Neural crest cell (in vitro differentiated cells): Measurements from ENCODE around the gene CDK19. TPM values are rescaled to one million over a fixed set of nuclear protein-coding genes. Genes with fewer than 3 reads are reported as not detected.

Experiments used
- DNase-seq: peaks from one replicate; pipeline ENCODE4 v3.0.0; 2021; ENCODE audit warnings: low read depth, mixed read lengths, low spot score
- H3K27ac Mint-ChIP-seq: one replicate; pipeline ENCODE4 v1.8.0; 2021; ENCODE audit warnings: mild to moderate bottlenecking, mixed read lengths; ENCODE audit not compliant: unreplicated experiment
- H3K27me3 Mint-ChIP-seq: 2 replicates; pipeline ENCODE4 v1.8.0; 2021; ENCODE audit warnings: low read depth, mild to moderate bottlenecking, mixed read lengths
- H3K36me3 Mint-ChIP-seq: 2 replicates; pipeline ENCODE4 v1.8.0; 2021; ENCODE audit warnings: low read depth, mild to moderate bottlenecking, mixed read lengths
- H3K4me1 Mint-ChIP-seq: 2 replicates; pipeline ENCODE4 v1.8.0; 2021; ENCODE audit warnings: mixed read lengths
- H3K4me3 Mint-ChIP-seq: one replicate; pipeline ENCODE4 v1.8.0; 2021; ENCODE audit warnings: mild to moderate bottlenecking, mixed read lengths
- H3K9me3 Mint-ChIP-seq: 2 replicates; pipeline ENCODE4 v1.8.0; 2021; ENCODE audit warnings: mixed read lengths
- CTCF ChIP-seq: fragments of 200-600 bp; sonication (generic); conservative IDR thresholded peaks from 2 replicates; pipeline ENCODE4 v1.5.0; 2021; ENCODE audit warnings: antibody characterized with exemption, mild to moderate bottlenecking
- total RNA-seq: library from RNA; stranded (reverse); gene quantifications from 2 replicates; pipeline ENCODE4 v1.2.1, GENCODE V29; 2021

CDK19 gene
- total RNA-seq, 1 donor from 2014 or later = 24.4 TPM

- Mint-ChIP-seq H3K4me3 (no peak overlapping the region), H3K9me3 (no peaks in the 10 kb centered on the region), H3K27ac (no peak overlapping the region), H3K27me3 (no peaks in the 10 kb centered on the region), H3K4me1 (no peaks in the 10 kb centered on the region), H3K36me3 (no peaks in the 10 kb centered on the region)
- DNase-seq = no peak
- TF ChIP-seq CTCF = no peak
Measured at GRCh38 chr6:110833831-110834230, 18.6 kb upstream of the CDK19 start.

- Mint-ChIP-seq H3K36me3 (no peaks in the 10 kb centered on the region), H3K4me1 (no peaks in the 10 kb centered on the region), H3K27ac (no peak overlapping the region), H3K9me3 (no peaks in the 10 kb centered on the region), H3K4me3 (no peak overlapping the region), H3K27me3 (no peaks in the 10 kb centered on the region)
- TF ChIP-seq CTCF = no peak
- DNase-seq = no peak
Measured at GRCh38 chr6:110831405-110831804, 16.1 kb upstream of the CDK19 start.

GRCh38 chr6:110828396-110828795, 13.1 kb upstream of the CDK19 start:
- Mint-ChIP-seq H3K4me3 (no peak overlapping the region), H3K9me3 (no peaks in the 10 kb centered on the region), H3K4me1 (no peaks in the 10 kb centered on the region), H3K27me3 (no peaks in the 10 kb centered on the region), H3K27ac (no peak overlapping the region), H3K36me3 (no peaks in the 10 kb centered on the region)
- TF ChIP-seq CTCF = no peak
- no peak for DNase-seq

- Mint-ChIP-seq H3K4me1 (no peaks in the 10 kb centered on the region), H3K27ac (no peak overlapping the region), H3K36me3 (no peaks in the 10 kb centered on the region), H3K9me3 (no peaks in the 10 kb centered on the region), H3K27me3 (no peaks in the 10 kb centered on the region), H3K4me3 (no peak overlapping the region)
- DNase-seq = no peak
- TF ChIP-seq CTCF = no peak
Measured at GRCh38 chr6:110826236-110827129, 11.2 kb upstream of the CDK19 start.

- no peaks in the 10 kb centered on the region for H3K9me3 Mint-ChIP-seq
- no peaks in the 10 kb centered on the region for H3K4me1 Mint-ChIP-seq
- H3K4me3 Mint-ChIP-seq = no peak overlapping the region
- H3K27me3 Mint-ChIP-seq = no peaks in the 10 kb centered on the region
- no peak for TF ChIP-seq CTCF
- DNase-seq = no peak
- no peak overlapping the region for H3K27ac Mint-ChIP-seq
- no peaks in the 10 kb centered on the region for H3K36me3 Mint-ChIP-seq
Measured at GRCh38 chr6:110823146-110823545, 7.9 kb upstream of the CDK19 start.
